Ascending aorta (tissue), 2 donors: Measurements from ENCODE around the gene ERCC6L2. TPM values are rescaled to one million over a fixed set of nuclear protein-coding genes. Genes with fewer than 3 reads are reported as not detected.

Source experiments
- DNase-seq, 2 donors: peaks; one replicate each; pipeline ENCODE4 v3.0.0-alpha.2; 2019; ENCODE audit warnings: low spot score in 2 of 2
- H3K27ac ChIP-seq, 2 donors: fragments of 200-600 bp; sonication (generic); one replicate each; pipeline ENCODE4 v1.5.1; 2016 to 2017; ENCODE audit warnings: mild to moderate bottlenecking in 1 of 2
- H3K27me3 ChIP-seq: fragments of 200-600 bp; sonication (generic); one replicate; pipeline ENCODE4 v1.5.1; 2017
- H3K36me3 ChIP-seq, 2 donors: fragments of 200-600 bp; sonication (generic); one replicate each; pipeline ENCODE4 v1.5.1; 2016
- H3K4me1 ChIP-seq, 2 donors: fragments of 200-600 bp; sonication (generic); one replicate each; pipeline ENCODE4 v1.5.1; 2016 to 2017; ENCODE audit warnings: mild to moderate bottlenecking in 1 of 2
- H3K4me3 ChIP-seq, 2 donors: fragments of 200-600 bp; sonication (generic); one replicate each; pipeline ENCODE4 v1.5.1; 2016 to 2017; ENCODE audit warnings: mild to moderate bottlenecking in 1 of 2
- H3K9me3 ChIP-seq, 2 donors: fragments of 200-600 bp; sonication (generic); one replicate each; pipeline ENCODE4 v1.5.1; 2016
- CTCF ChIP-seq, 3 experiments: fragments of 200-600 bp in 2 of 3; fragments of 450-650 bp in 1 of 3; sonication (generic) in 2 of 3; IDR thresholded peaks; one replicate each; pipeline ENCODE4 v1.5.1; 2016 to 2019; ENCODE audit warnings: antibody characterized with exemption in 3 of 3, mild to moderate bottlenecking in 1 of 3, moderate library complexity in 1 of 3
- intact Hi-C: fragments of 100-400 bp; cut with DNase I; formaldehyde crosslinking; loops from one replicate; pipeline ENCODE4 v1.15.1; 2023
- total RNA-seq: library from RNA; depleted of rRNA; stranded (reverse); fragments of >200 nt; gene quantifications from one replicate; pipeline ENCODE4 v1.1.0, GENCODE V29; 2016

Gene ERCC6L2
- total RNA-seq, 1 donor from 2014 or later, result 22.9 TPM

GRCh38 chr9:95833546-95834178, 41.8 kb upstream of the ERCC6L2 start:
- intact Hi-C loops, result no loop called here
- H3K27me3 ChIP-seq, result no peaks in the 10 kb centered on the region
- H3K4me1 ChIP-seq, result no peaks in the 10 kb centered on the region
- H3K27ac ChIP-seq, result no peak overlapping the region
- no peak for DNase-seq
- no peak overlapping the region for H3K4me3 ChIP-seq
- no peaks in the 10 kb centered on the region for H3K36me3 ChIP-seq
- TF ChIP-seq CTCF (IDR thresholded peaks at IDR 0.05), result no peak
- H3K9me3 ChIP-seq, result no peaks in the 10 kb centered on the region

- Histone ChIP-seq H3K27ac (no peak overlapping the region), H3K4me3 (no peak overlapping the region), H3K36me3 (no peaks in the 10 kb centered on the region), H3K27me3 (no peaks in the 10 kb centered on the region), H3K4me1 (no peaks in the 10 kb centered on the region), H3K9me3 (no peaks in the 10 kb centered on the region)
- no peak for DNase-seq
- TF ChIP-seq CTCF (IDR thresholded peaks at IDR 0.05), result no peak
- intact Hi-C loops, result no loop called here
Measured at GRCh38 chr9:95834281-95834907, 41.1 kb upstream of the ERCC6L2 start.

GRCh38 chr9:95835393-95835792, 40.1 kb upstream of the ERCC6L2 start:
- intact Hi-C loops, result no loop called here
- no peaks in the 10 kb centered on the region for H3K4me1 ChIP-seq

GRCh38 chr9:95836072-95836471, 39.4 kb upstream of the ERCC6L2 start:
- no peak for TF ChIP-seq CTCF (IDR thresholded peaks at IDR 0.05)
- Histone ChIP-seq H3K27ac (no peak overlapping the region), H3K4me3 (no peak overlapping the region), H3K4me1 (no peaks in the 10 kb centered on the region), H3K9me3 (no peaks in the 10 kb centered on the region), H3K36me3 (no peaks in the 10 kb centered on the region), H3K27me3 (no peaks in the 10 kb centered on the region)
- DNase-seq, result no peak
- intact Hi-C loops, result no loop called here

More at GRCh38 chr9:95835393-95835792, 40.1 kb upstream of the ERCC6L2 start:
- Histone ChIP-seq H3K9me3 (no peaks in the 10 kb centered on the region), H3K27ac (no peak overlapping the region), H3K4me3 (no peak overlapping the region), H3K27me3 (no peaks in the 10 kb centered on the region), H3K36me3 (no peaks in the 10 kb centered on the region)
- no peak for TF ChIP-seq CTCF (IDR thresholded peaks at IDR 0.05)
- no peak for DNase-seq

GRCh38 chr9:95839012-95839411, 36.5 kb upstream of the ERCC6L2 start:
- H3K4me3 ChIP-seq, result no peak overlapping the region
- no peaks in the 10 kb centered on the region for H3K27me3 ChIP-seq
- no peak for DNase-seq
- no peaks in the 10 kb centered on the region for H3K36me3 ChIP-seq
- no peak overlapping the region for H3K27ac ChIP-seq
- H3K9me3 ChIP-seq, result no peaks in the 10 kb centered on the region
- intact Hi-C loops, result no loop called here
- TF ChIP-seq CTCF (IDR thresholded peaks at IDR 0.05), result no peak
- H3K4me1 ChIP-seq, result no peaks in the 10 kb centered on the region
